ENCODE results near the gene HPSE2.

- TF ChIP-seq RCOR1 (IDR thresholded peaks at IDR 0.05; ENCODE audit: low read depth, low read length) (no peak), POLR2A (IDR thresholded peaks at IDR 0.05; ENCODE audit: low read length) (no peak), HDAC2 (IDR thresholded peaks at IDR 0.05) (no peak), JUN (IDR thresholded peaks at IDR 0.05) (no peak), SMC3 (IDR thresholded peaks at IDR 0.05) (no peak), NFE2L2 (conservative IDR thresholded peaks at IDR 0.05; ENCODE audit: low read length) (no peak), NPAS2 (CRISPR knock-in tag; IDR thresholded peaks at IDR 0.05; ENCODE audit: borderline replicate concordance) (no peak), CHD2 (IDR thresholded peaks at IDR 0.05; ENCODE audit: low read length, partially characterized antibody) (no peak), EP300 (IDR thresholded peaks at IDR 0.05) (no peak), HEYL (CRISPR knock-in tag; IDR thresholded peaks at IDR 0.05) (no peak), POLR2AphosphoS2 (conservative IDR thresholded peaks at IDR 0.05; ENCODE audit: low read length) (no peak), CEBPB (IDR thresholded peaks at IDR 0.05) (no peak)
- TF ChIP-seq, protein P1, sequence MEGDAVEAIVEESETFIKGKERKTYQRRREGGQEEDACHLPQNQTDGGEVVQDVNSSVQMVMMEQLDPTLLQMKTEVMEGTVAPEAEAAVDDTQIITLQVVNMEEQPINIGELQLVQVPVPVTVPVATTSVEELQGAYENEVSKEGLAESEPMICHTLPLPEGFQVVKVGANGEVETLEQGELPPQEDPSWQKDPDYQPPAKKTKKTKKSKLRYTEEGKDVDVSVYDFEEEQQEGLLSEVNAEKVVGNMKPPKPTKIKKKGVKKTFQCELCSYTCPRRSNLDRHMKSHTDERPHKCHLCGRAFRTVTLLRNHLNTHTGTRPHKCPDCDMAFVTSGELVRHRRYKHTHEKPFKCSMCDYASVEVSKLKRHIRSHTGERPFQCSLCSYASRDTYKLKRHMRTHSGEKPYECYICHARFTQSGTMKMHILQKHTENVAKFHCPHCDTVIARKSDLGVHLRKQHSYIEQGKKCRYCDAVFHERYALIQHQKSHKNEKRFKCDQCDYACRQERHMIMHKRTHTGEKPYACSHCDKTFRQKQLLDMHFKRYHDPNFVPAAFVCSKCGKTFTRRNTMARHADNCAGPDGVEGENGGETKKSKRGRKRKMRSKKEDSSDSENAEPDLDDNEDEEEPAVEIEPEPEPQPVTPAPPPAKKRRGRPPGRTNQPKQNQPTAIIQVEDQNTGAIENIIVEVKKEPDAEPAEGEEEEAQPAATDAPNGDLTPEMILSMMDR (IDR thresholded peaks at IDR 0.05), result no peak
These were observed 150.3 kb downstream of the HPSE2 start for GRCh38 chr10:99085358-99085757.

Measured in A549 (cell line).